Stimulated activated effector memory CD8-positive, alpha-beta T cell treated with anti-CD3 and anti-CD28 coated beads, Interleukin-12 subunit alpha, Interleukin-12 subunit beta, amount 100 ng/mL, for 72 hours (primary cell): ENCODE results near the gene RRP12.
"Not testable (repeated sequence)": the region's sequence is repeated elsewhere in the genome, so short reads cannot be mapped to it uniquely, and the experiment has no call there.

ENCODE experiments used
- ATAC-seq: fragments of 150-1000 bp; cut with Tn5 transposase; 2 replicates; pipeline ENCODE4 v1.10.0; 2021
- DNase-seq, 2 donors: peaks; one replicate each; pipeline ENCODE4 v3.0.0; 2021 to 2022; ENCODE audit warnings: low spot score in 2 of 2
- H3K27ac Mint-ChIP-seq: one replicate; pipeline ENCODE4 v1.8.0; 2022; ENCODE audit warnings: mild to moderate bottlenecking, mixed read lengths
- H3K36me3 Mint-ChIP-seq: one replicate; pipeline ENCODE4 v1.8.0; 2022; ENCODE audit warnings: mild to moderate bottlenecking, mixed read lengths
- H3K4me1 Mint-ChIP-seq: one replicate; pipeline ENCODE4 v1.8.0; 2022; ENCODE audit warnings: mixed read lengths
- H3K4me3 Mint-ChIP-seq: one replicate; pipeline ENCODE4 v1.8.0; 2022; ENCODE audit warnings: mild to moderate bottlenecking, mixed read lengths
- H3K9me3 Mint-ChIP-seq: one replicate; pipeline ENCODE4 v1.8.0; 2022; ENCODE audit warnings: mixed read lengths

The RRP12 gene

GRCh38 chr10:97362310-97363033 lies 38.7 kb downstream of the RRP12 start:
- Mint-ChIP-seq H3K9me3 (no peaks in the 10 kb centered on the region), H3K27ac (peak overlapping the region; percentile 65), H3K36me3 (peaks cover 66% of the 10 kb centered on the region), H3K4me1 (no peaks in the 10 kb centered on the region), H3K4me3 (no peak overlapping the region)
- DNase-seq (no peak), ATAC-seq (no peak)

DNA sequence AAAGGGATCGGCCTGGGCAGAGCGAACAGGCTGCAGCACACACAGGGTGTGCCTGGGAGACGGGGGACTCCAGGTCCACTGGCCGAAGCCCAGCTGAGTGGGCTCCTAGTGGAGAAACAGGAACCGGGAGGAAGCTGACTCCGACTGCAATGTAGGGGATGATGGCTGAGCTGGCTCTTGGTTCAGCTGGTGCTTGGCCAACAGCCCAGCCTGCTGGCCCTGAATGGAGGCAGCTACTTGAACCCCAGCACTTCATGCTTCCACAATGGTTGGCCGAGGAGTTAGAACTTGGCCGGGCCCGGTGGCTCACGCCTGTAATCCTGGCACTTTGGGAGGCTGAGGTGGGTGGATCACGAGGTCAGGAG lies 39.6 kb downstream of the RRP12 start:
- Mint-ChIP-seq H3K4me3 (no peak overlapping the region), H3K36me3 (peaks cover 66% of the 10 kb centered on the region), H3K27ac (peak overlapping the region; percentile 26), H3K9me3 (no peaks in the 10 kb centered on the region), H3K4me1 (peaks cover 1% of the 10 kb centered on the region)
- no peak for ATAC-seq
- no peak for DNase-seq

GRCh38 chr10:97360705-97361536 lies 40.2 kb downstream of the RRP12 start:
- peaks cover 66% of the 10 kb centered on the region for H3K36me3 Mint-ChIP-seq
- no peak for DNase-seq
- no peak overlapping the region for H3K4me3 Mint-ChIP-seq
- no peak for ATAC-seq
- peak overlapping the region; percentile 26 for H3K27ac Mint-ChIP-seq
- peaks cover 7% of the 10 kb centered on the region for H3K4me1 Mint-ChIP-seq
- no peaks in the 10 kb centered on the region for H3K9me3 Mint-ChIP-seq

- H3K4me3 Mint-ChIP-seq: no peak overlapping the region
Measured at GRCh38 chr10:97358781-97359180, 42.4 kb downstream of the RRP12 start.

GRCh38 chr10:97358349-97358748 lies 42.8 kb downstream of the RRP12 start:
- H3K4me3 Mint-ChIP-seq: no peak overlapping the region
- ATAC-seq (no peak), DNase-seq (no peak)
- H3K27ac Mint-ChIP-seq: peak overlapping the region; percentile 58
- H3K9me3 Mint-ChIP-seq: no peaks in the 10 kb centered on the region
- peaks cover 62% of the 10 kb centered on the region for H3K36me3 Mint-ChIP-seq
- H3K4me1 Mint-ChIP-seq: peaks cover 13% of the 10 kb centered on the region

More at GRCh38 chr10:97358781-97359180, 42.4 kb downstream of the RRP12 start:
- no peaks in the 10 kb centered on the region for H3K9me3 Mint-ChIP-seq
- ATAC-seq: no peak
- peak overlapping the region; percentile 58 for H3K27ac Mint-ChIP-seq
- peaks cover 62% of the 10 kb centered on the region for H3K36me3 Mint-ChIP-seq
- DNase-seq: no peak
- H3K4me1 Mint-ChIP-seq: peaks cover 13% of the 10 kb centered on the region

GRCh38 chr10:97356918-97357317 lies 44.2 kb downstream of the RRP12 start:
- no peak overlapping the region for H3K27ac Mint-ChIP-seq
- H3K36me3 Mint-ChIP-seq: peaks cover 62% of the 10 kb centered on the region

GRCh38 chr10:97356318-97356914 lies 44.7 kb downstream of the RRP12 start:
- H3K4me1 Mint-ChIP-seq: peaks cover 13% of the 10 kb centered on the region

More at GRCh38 chr10:97356918-97357317, 44.2 kb downstream of the RRP12 start:
- peaks cover 13% of the 10 kb centered on the region for H3K4me1 Mint-ChIP-seq
- no peak for ATAC-seq
- H3K4me3 Mint-ChIP-seq: no peak overlapping the region
- DNase-seq: no peak
- H3K9me3 Mint-ChIP-seq: no peaks in the 10 kb centered on the region

DNA sequence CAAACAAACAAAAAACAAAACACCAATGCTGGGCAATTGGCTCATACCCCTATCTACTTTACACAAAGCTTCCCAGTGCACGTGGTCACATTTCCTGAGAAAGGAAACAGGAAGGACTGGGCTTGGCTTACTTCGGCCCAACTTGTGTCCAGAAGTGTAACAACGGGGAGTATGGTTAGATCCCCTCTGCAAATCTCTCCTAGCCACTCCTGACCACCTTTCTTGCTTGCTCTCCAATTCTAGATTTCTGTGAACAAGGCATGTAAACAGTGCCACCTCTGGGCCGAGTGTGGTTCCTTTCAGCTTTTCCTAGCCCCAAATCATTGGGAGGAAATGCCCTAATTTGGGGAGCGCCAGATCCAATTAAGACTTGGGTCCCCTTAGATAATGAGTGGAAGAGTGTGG lies 45.6 kb downstream of the RRP12 start:
- ATAC-seq: no peak
- H3K36me3 Mint-ChIP-seq: peaks cover 59% of the 10 kb centered on the region
- no peaks in the 10 kb centered on the region for H3K9me3 Mint-ChIP-seq
- H3K4me3 Mint-ChIP-seq: no peak overlapping the region
- peaks cover 13% of the 10 kb centered on the region for H3K4me1 Mint-ChIP-seq
- DNase-seq: no peak
- H3K27ac Mint-ChIP-seq: peak overlapping the region; percentile 68

More at GRCh38 chr10:97356318-97356914, 44.7 kb downstream of the RRP12 start:
- no peak overlapping the region for H3K27ac Mint-ChIP-seq
- no peaks in the 10 kb centered on the region for H3K9me3 Mint-ChIP-seq
- ATAC-seq: peak; percentile 60
- DNase-seq: no peak
- H3K36me3 Mint-ChIP-seq: peaks cover 62% of the 10 kb centered on the region
- no peak overlapping the region for H3K4me3 Mint-ChIP-seq

GRCh38 chr10:97353945-97354344 lies 47.2 kb downstream of the RRP12 start:
- DNase-seq (no peak), ATAC-seq (no peak)
- Mint-ChIP-seq H3K4me3 (no peak overlapping the region), H3K9me3 (no peaks in the 10 kb centered on the region), H3K4me1 (peaks cover 13% of the 10 kb centered on the region), H3K36me3 (peaks cover 48% of the 10 kb centered on the region), H3K27ac (no peak overlapping the region)

DNA sequence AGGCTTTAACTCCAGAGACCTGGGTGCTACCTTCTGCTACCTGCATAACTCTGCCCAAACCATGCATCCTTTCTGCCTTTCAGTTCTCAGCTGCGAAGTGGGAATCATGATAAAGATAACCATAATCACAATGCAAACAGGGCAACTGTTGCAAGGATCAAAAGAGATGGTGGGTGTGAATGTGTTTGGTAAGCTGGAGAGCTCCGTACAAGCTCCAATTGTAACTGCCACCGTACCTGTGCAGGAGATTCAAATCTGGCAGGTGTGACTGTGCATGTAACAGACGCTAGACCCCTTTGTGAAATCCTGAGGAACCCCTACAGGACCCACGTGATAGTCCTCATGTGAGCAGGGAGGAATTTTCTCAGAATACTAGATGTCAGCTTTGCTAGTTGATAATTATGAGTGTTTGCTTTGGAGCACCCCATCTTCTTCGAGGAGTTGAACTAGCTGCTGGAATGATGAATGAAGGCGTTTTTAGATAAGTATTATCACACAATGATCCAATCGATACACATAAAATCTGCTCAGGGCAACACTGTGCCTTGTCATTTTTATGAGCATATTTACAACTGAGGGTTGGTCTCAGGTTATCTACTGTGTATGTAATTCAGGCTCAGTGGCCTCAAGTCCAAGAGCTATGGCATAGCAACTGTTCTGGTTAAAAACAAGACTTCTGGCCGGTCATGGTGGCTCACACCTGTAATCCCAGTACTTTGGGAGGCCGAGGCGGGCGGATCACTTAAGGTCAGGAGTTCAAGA lies 51.2 kb downstream of the RRP12 start:
- Mint-ChIP-seq H3K4me1 (no peaks in the 10 kb centered on the region), H3K4me3 (no peak overlapping the region), H3K36me3 (peaks cover 8% of the 10 kb centered on the region), H3K9me3 (no peaks in the 10 kb centered on the region), H3K27ac (no peak overlapping the region)
- DNase-seq (no peak), ATAC-seq (no peak)

- H3K36me3 Mint-ChIP-seq: no peaks in the 10 kb centered on the region
- ATAC-seq (no peak), DNase-seq (no peak)
- H3K27ac Mint-ChIP-seq: no peak overlapping the region
- H3K4me3 Mint-ChIP-seq: no peak overlapping the region
- no peaks in the 10 kb centered on the region for H3K4me1 Mint-ChIP-seq
- H3K9me3 Mint-ChIP-seq: no peaks in the 10 kb centered on the region
Measured at GRCh38 chr10:97347317-97347716, 53.8 kb downstream of the RRP12 start.

DNA sequence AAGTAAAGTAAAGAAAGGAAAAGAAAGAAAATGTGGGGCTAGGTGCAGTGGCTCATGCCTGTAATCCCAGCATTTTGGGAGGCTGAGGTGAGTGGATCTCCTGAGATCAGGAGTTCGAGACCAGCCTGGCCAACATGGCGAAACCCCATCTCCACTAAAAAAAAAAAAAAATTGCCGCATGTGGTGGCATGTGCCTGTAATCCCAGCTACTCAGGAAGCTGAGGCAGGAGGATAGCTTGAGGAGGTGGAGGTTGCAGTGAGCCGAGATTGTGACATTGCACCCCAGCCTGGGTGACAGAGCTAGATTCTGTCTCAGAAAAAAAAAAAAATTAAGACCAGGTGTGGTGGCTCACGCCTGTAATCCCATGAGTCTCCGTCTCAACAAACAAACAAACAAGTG lies 57.5 kb downstream of the RRP12 start:
- not testable (repeated sequence) for H3K4me1 Mint-ChIP-seq, H3K9me3 Mint-ChIP-seq, H3K27ac Mint-ChIP-seq, DNase-seq, ATAC-seq, H3K4me3 Mint-ChIP-seq, H3K36me3 Mint-ChIP-seq

DNA sequence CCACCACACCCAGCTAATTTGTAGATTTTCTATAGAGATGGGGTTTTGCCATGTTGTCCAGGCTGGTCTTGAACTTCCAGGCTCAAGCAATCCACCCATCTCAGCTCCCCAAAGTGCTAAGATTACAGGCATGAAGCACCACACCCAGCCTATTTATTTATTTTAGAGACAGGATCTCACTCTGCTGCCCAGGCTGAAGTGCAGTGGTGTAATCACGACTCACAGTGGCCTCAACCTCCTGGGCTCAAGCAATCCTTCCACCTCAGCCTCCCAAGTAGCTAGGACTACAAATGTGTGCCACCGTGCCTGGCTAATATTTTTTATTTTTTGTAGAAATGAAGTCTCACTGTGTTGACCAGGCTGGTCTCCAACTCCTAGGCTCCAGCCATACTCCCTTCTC lies 59.7 kb downstream of the RRP12 start:
- DNase-seq (no peak), ATAC-seq (no peak)
- no peak overlapping the region for H3K4me3 Mint-ChIP-seq
- no peaks in the 10 kb centered on the region for H3K36me3 Mint-ChIP-seq
- no peaks in the 10 kb centered on the region for H3K4me1 Mint-ChIP-seq
- H3K9me3 Mint-ChIP-seq: no peaks in the 10 kb centered on the region
- no peak overlapping the region for H3K27ac Mint-ChIP-seq

DNA sequence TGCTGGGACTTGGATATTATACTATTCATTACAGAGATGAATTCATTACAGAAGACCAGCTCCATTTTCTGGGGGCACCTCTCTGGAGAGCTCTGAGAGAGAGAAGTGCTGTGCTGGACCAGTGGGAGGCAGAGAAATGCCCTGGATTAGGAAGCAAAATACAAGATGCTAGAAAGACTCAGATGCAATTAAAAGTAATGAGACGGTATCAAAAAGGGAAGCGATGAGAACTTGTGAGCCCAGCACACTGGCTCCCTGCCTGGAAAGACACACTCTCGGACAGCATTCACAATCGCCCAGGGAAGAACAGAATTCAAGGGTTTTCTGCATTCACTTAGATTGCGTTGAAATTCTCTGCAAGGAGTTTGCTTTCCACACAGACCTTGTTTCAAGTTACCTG lies 63.1 kb downstream of the RRP12 start:
- H3K4me3 Mint-ChIP-seq: no peak overlapping the region
- ATAC-seq (no peak), DNase-seq (no peak)
- no peak overlapping the region for H3K27ac Mint-ChIP-seq
- peaks cover 8% of the 10 kb centered on the region for H3K4me1 Mint-ChIP-seq
- H3K36me3 Mint-ChIP-seq: peaks cover 6% of the 10 kb centered on the region
- H3K9me3 Mint-ChIP-seq: no peaks in the 10 kb centered on the region
